Stimulated activated CD8-positive, alpha-beta memory T cell treated with anti-CD3 and anti-CD28 coated beads, Interleukin-4, amount 100 ng/mL, for 48 hours (primary cell): ENCODE results near the gene LRMDA.

Experiments
- DNase-seq: peaks from one replicate; pipeline ENCODE4 v3.0.0-alpha.2; 2020

Gene LRMDA

GRCh38 chr10:75449382-75450074, 18.1 kb downstream of the LRMDA start:
- no peak for DNase-seq

GRCh38 chr10:75450075-75450445, 18.6 kb downstream of the LRMDA start:
- no peak for DNase-seq

- no peak for DNase-seq
Observed at GRCh38 chr10:75450644-75451640, 19.5 kb downstream of the LRMDA start.

- no peak for DNase-seq
Observed at GRCh38 chr10:75451831-75452230, 20.4 kb downstream of the LRMDA start.

- no peak for DNase-seq
Observed at GRCh38 chr10:75452997-75453396, 21.6 kb downstream of the LRMDA start.

- DNase-seq: no peak
Observed at GRCh38 chr10:75456122-75456521, 24.7 kb downstream of the LRMDA start.

- DNase-seq: no peak
Observed at GRCh38 chr10:75460059-75460458, 28.6 kb downstream of the LRMDA start.

- no peak for DNase-seq
Observed at GRCh38 chr10:75461672-75462649, 30.5 kb downstream of the LRMDA start.

GRCh38 chr10:75462865-75463264, 31.4 kb downstream of the LRMDA start:
- no peak for DNase-seq

GRCh38 chr10:75464478-75465449, 33.3 kb downstream of the LRMDA start:
- no peak for DNase-seq

- no peak for DNase-seq
Observed at GRCh38 chr10:75465450-75465827, 34.0 kb downstream of the LRMDA start.

- DNase-seq: no peak
Observed at GRCh38 chr10:75466001-75466400, 34.6 kb downstream of the LRMDA start.

GRCh38 chr10:75466886-75467285, 35.5 kb downstream of the LRMDA start:
- DNase-seq: no peak

- DNase-seq: no peak
Observed at GRCh38 chr10:75468612-75469005, 37.2 kb downstream of the LRMDA start.

- no peak for DNase-seq
Observed at GRCh38 chr10:75469006-75469616, 37.7 kb downstream of the LRMDA start.

- no peak for DNase-seq
Observed at GRCh38 chr10:75470901-75471300, 39.5 kb downstream of the LRMDA start.

- no peak for DNase-seq
Observed at GRCh38 chr10:75472685-75473084, 41.3 kb downstream of the LRMDA start.

- no peak for DNase-seq
Observed at GRCh38 chr10:75474106-75474505, 42.7 kb downstream of the LRMDA start.

- DNase-seq: no peak
Observed at GRCh38 chr10:75475460-75476182, 44.2 kb downstream of the LRMDA start.

- no peak for DNase-seq
Observed at GRCh38 chr10:75476569-75476968, 45.1 kb downstream of the LRMDA start.

- no peak for DNase-seq
Observed at GRCh38 chr10:75476985-75477384, 45.6 kb downstream of the LRMDA start.
